Subcutaneous abdominal adipose tissue (tissue), 5 donors: ENCODE data around the gene ITGB1BP1.
A peak's percentile ranks its signal among the peaks of the same experiment; 100 is the strongest.

Experiments
- H3K27ac ChIP-seq: one replicate; pipeline ENCODE4 v1.7.0; 2013; ENCODE audit warnings: low read depth, mild to moderate bottlenecking, inconsistent platforms, low read length, moderate library complexity
- H3K27me3 ChIP-seq, 5 donors: one replicate each; pipeline ENCODE4 v1.7.0; 2013; ENCODE audit warnings: low read length in 5 of 5, inconsistent platforms in 1 of 5; ENCODE audit not compliant: control insufficient read depth in 5 of 5, insufficient read depth in 4 of 5
- H3K36me3 ChIP-seq, 5 donors: one replicate each; pipeline ENCODE4 v1.7.0; 2013; ENCODE audit warnings: low read length in 5 of 5; ENCODE audit not compliant: control insufficient read depth in 5 of 5, insufficient read depth in 5 of 5
- H3K4me1 ChIP-seq, 5 donors: one replicate each; pipeline ENCODE4 v1.7.0; 2013; ENCODE audit warnings: low read length in 5 of 5, mild to moderate bottlenecking in 3 of 5, moderate library complexity in 1 of 5; ENCODE audit not compliant: control insufficient read depth in 5 of 5, insufficient read depth in 5 of 5
- H3K4me3 ChIP-seq, 5 donors: one replicate each; pipeline ENCODE4 v1.7.0; 2013; ENCODE audit warnings: low read length in 5 of 5, low read depth in 1 of 5
- H3K9ac ChIP-seq, 5 donors: one replicate each; pipeline ENCODE4 v1.7.0; 2013; ENCODE audit warnings: low read length in 5 of 5, mild to moderate bottlenecking in 4 of 5, moderate library complexity in 3 of 5
- H3K9me3 ChIP-seq, 5 donors: one replicate each; pipeline ENCODE4 v1.7.0; 2013; ENCODE audit warnings: low read length in 5 of 5; ENCODE audit not compliant: control insufficient read depth in 5 of 5
- donor health status: healthy.
- donor health status: healthy.
- donor health status: healthy.
- donor health status: healthy.
- donor health status: healthy.

ITGB1BP1 gene

DNA sequence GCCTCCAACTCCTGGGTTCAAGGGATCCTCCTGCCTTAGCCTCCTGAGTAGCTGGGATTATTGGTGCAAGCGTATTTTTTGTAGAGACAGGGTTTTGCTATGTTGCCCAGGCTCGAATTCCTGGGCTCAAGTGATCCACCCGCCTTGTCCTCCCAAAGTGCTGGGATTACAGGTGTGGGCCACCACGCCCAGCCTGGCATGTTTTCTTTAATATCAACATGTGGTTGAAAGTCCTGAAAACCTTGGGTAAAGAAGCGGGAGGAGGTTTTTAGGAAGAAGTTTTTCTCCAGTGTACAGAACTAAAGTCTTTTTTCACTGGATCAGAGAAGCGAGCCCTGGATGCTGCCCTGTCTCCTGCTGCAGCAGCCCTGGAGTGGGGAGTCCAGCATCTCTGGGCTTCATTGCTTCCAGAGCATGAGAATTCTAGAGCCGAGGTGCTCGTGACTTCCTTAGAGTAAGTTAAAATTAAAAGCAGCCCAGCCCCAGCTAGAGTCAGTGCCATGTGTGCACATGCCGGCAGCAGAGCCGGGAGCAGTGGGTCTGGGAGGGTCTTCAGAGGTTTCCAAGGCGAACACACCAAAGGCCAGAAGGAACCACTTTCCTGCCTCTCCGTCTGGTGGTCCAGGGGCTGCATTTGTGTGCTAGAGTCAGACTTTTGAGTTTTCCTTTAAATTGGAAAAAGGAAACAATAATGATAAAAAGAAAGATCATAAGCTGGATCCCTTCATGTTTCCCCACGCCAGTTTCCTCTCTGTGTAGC lies 31.2 kb downstream of the ITGB1BP1 start:
- Histone ChIP-seq H3K27me3 (no peaks in the 10 kb centered on the region), H3K36me3 (peaks cover 0 to 61% (median 50%) of the 10 kb centered on the region in 5 donors), H3K4me1 (peaks cover 4 to 42% (median 27%) of the 10 kb centered on the region in 5 donors), H3K9me3 (no peaks in the 10 kb centered on the region), H3K9ac (peak overlapping the region in 4 of 5 donors; percentile 2 to 56 (median 18)), H3K27ac (peak overlapping the region; percentile 63), H3K4me3 (no peak overlapping the region)

GRCh38 chr2:9390991-9391390 lies 32.3 kb downstream of the ITGB1BP1 start:
- Histone ChIP-seq H3K27me3 (no peaks in the 10 kb centered on the region), H3K4me1 (peaks cover 4 to 52% (median 36%) of the 10 kb centered on the region in 5 donors), H3K36me3 (peaks cover 0 to 59% (median 55%) of the 10 kb centered on the region in 5 donors), H3K27ac (no peak overlapping the region), H3K4me3 (no peak overlapping the region), H3K9me3 (no peaks in the 10 kb centered on the region), H3K9ac (no peak overlapping the region)

GRCh38 chr2:9390151-9390850 lies 33.0 kb downstream of the ITGB1BP1 start:
- H3K27me3 ChIP-seq: no peaks in the 10 kb centered on the region
- H3K9me3 ChIP-seq: no peaks in the 10 kb centered on the region
- peaks cover 0 to 64% (median 55%) of the 10 kb centered on the region in 5 donors for H3K36me3 ChIP-seq
- H3K4me1 ChIP-seq: peaks cover 4 to 58% (median 43%) of the 10 kb centered on the region in 5 donors
- peak overlapping the region in 1 of 5 donors; percentile 50 for H3K9ac ChIP-seq
- H3K4me3 ChIP-seq: no peak overlapping the region
- peak overlapping the region; percentile 90 for H3K27ac ChIP-seq

GRCh38 chr2:9388950-9389911 lies 34.1 kb downstream of the ITGB1BP1 start:
- peak overlapping the region; percentile 90 for H3K27ac ChIP-seq
- peaks cover 4 to 61% (median 48%) of the 10 kb centered on the region in 5 donors for H3K4me1 ChIP-seq
- peaks cover 0 to 65% (median 51%) of the 10 kb centered on the region in 5 donors for H3K36me3 ChIP-seq
- no peaks in the 10 kb centered on the region for H3K27me3 ChIP-seq
- H3K9me3 ChIP-seq: no peaks in the 10 kb centered on the region
- H3K4me3 ChIP-seq: no peak overlapping the region
- peak overlapping the region in 2 of 5 donors; percentile 34 to 50 for H3K9ac ChIP-seq

DNA sequence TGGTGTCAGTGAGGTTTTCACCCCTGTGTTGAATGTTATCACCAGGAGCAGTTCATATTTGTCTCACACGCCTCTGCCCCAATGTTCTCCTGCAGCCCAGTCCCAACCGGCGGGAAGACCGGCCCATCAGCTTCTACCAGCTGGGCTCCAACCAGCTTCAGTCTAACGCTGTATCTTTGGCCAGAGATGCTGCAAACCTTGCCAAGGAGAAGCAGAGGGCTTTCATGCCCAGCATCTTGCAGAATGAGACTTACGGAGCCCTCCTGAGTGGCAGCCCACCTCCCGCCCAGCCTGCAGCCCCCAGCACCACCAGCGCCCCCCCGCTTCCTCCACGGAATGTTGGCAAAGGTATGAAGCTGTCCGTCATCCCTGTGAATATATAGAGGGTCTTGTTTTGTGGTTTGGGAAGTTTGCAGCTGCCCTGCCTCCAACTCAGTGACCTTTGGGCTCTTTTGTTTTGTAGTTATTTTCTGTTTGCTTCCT lies 35.1 kb downstream of the ITGB1BP1 start:
- peaks cover 3 to 68% (median 55%) of the 10 kb centered on the region in 5 donors for H3K36me3 ChIP-seq
- H3K4me3 ChIP-seq: no peak overlapping the region
- no peaks in the 10 kb centered on the region for H3K27me3 ChIP-seq
- peaks cover 4 to 55% (median 44%) of the 10 kb centered on the region in 5 donors for H3K4me1 ChIP-seq
- no peak overlapping the region for H3K9ac ChIP-seq
- no peaks in the 10 kb centered on the region for H3K9me3 ChIP-seq
- peak overlapping the region; percentile 90 for H3K27ac ChIP-seq

- Histone ChIP-seq H3K9me3 (no peaks in the 10 kb centered on the region), H3K27me3 (no peaks in the 10 kb centered on the region), H3K36me3 (peaks cover 3 to 78% (median 68%) of the 10 kb centered on the region in 5 donors), H3K4me1 (peaks cover 6 to 53% (median 41%) of the 10 kb centered on the region in 5 donors), H3K27ac (peak overlapping the region; percentile 90), H3K4me3 (no peak overlapping the region), H3K9ac (no peak overlapping the region)
Measured at GRCh38 chr2:9385841-9386240, 37.5 kb downstream of the ITGB1BP1 start.

GRCh38 chr2:9384521-9384920 lies 38.8 kb downstream of the ITGB1BP1 start:
- peak overlapping the region; percentile 90 for H3K27ac ChIP-seq
- peaks cover 9 to 62% (median 49%) of the 10 kb centered on the region in 5 donors for H3K4me1 ChIP-seq
- H3K27me3 ChIP-seq: no peaks in the 10 kb centered on the region
- H3K4me3 ChIP-seq: no peak overlapping the region
- no peak overlapping the region for H3K9ac ChIP-seq
- no peaks in the 10 kb centered on the region for H3K9me3 ChIP-seq
- peaks cover 3 to 70% (median 60%) of the 10 kb centered on the region in 5 donors for H3K36me3 ChIP-seq

GRCh38 chr2:9382604-9383235 lies 40.6 kb downstream of the ITGB1BP1 start:
- peak overlapping the region; percentile 35 for H3K27ac ChIP-seq
- H3K9ac ChIP-seq: no peak overlapping the region
- H3K4me1 ChIP-seq: peaks cover 26 to 64% (median 52%) of the 10 kb centered on the region in 5 donors
- peaks cover 3 to 59% (median 56%) of the 10 kb centered on the region in 5 donors for H3K36me3 ChIP-seq
- no peaks in the 10 kb centered on the region for H3K9me3 ChIP-seq
- no peak overlapping the region for H3K4me3 ChIP-seq
- H3K27me3 ChIP-seq: peaks cover 0 to 4% (median 0%) of the 10 kb centered on the region in 5 donors
